ENCODE data around the gene LCE1E. TPM values are rescaled to one million over a fixed set of nuclear protein-coding genes. Genes with fewer than 3 reads are reported as not detected.

Gene LCE1E
- total RNA-seq, 4 donors from 2014 or later, result 5.5 to 71.0 (median 29.6) TPM

DNA sequence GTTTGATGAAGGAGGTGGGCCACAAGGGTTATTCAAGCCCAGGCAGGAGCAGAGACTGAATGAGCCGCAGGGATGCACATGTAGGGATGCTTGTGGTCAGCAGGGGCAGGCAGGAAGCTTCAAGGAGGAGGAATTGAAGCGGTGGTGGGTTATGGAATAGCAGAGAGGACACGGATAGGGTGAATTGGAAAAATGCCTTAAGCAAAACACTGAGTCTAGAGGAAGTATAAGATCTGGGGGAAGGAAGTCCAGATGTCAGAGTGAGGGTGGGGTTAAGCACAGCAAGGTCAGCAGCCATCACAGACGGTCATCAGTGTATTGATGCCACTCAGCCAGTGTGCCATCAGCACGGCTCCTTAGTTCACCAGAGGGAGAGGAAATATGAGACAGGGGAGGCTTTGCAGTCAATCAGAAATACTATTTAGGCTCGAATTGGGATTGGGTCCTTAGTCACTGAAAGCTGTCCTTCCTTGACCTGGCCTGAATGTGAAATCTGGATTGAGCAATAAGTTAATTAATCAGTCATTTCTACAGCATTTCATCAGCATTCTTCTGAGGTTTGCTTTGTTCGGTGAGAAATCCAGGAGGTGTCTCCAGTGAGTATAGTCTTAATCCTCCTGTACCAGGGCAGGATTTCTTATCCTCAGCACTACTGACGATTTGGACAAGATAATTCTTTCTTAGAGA lies 17.1 kb upstream of the LCE1E start:
- TF ChIP-seq POLR2A (IDR thresholded peaks at IDR 0.05), result no peak
- no peak for TF ChIP-seq POLR2AphosphoS5 (IDR thresholded peaks at IDR 0.05)
- TF ChIP-seq EP300 (IDR thresholded peaks at IDR 0.05), result no peak
- TF ChIP-seq, protein P1, sequence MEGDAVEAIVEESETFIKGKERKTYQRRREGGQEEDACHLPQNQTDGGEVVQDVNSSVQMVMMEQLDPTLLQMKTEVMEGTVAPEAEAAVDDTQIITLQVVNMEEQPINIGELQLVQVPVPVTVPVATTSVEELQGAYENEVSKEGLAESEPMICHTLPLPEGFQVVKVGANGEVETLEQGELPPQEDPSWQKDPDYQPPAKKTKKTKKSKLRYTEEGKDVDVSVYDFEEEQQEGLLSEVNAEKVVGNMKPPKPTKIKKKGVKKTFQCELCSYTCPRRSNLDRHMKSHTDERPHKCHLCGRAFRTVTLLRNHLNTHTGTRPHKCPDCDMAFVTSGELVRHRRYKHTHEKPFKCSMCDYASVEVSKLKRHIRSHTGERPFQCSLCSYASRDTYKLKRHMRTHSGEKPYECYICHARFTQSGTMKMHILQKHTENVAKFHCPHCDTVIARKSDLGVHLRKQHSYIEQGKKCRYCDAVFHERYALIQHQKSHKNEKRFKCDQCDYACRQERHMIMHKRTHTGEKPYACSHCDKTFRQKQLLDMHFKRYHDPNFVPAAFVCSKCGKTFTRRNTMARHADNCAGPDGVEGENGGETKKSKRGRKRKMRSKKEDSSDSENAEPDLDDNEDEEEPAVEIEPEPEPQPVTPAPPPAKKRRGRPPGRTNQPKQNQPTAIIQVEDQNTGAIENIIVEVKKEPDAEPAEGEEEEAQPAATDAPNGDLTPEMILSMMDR (IDR thresholded peaks at IDR 0.05), result no peak
- 53% methylated on average over 8 of the region's 8 CpGs for WGBS
- H3K27me3 ChIP-seq, result no peaks in the 10 kb centered on the region
- no peaks in the 10 kb centered on the region for H3K36me3 ChIP-seq
- no peak overlapping the region for H3K4me3 ChIP-seq
- H3K9me3 ChIP-seq, result no peaks in the 10 kb centered on the region
- DNase-seq (ENCODE audit: low spot score in 2 of 2), result no peak
- no peak overlapping the region for H3K27ac ChIP-seq
- peaks cover 3% of the 10 kb centered on the region for H3K4me1 ChIP-seq

DNA sequence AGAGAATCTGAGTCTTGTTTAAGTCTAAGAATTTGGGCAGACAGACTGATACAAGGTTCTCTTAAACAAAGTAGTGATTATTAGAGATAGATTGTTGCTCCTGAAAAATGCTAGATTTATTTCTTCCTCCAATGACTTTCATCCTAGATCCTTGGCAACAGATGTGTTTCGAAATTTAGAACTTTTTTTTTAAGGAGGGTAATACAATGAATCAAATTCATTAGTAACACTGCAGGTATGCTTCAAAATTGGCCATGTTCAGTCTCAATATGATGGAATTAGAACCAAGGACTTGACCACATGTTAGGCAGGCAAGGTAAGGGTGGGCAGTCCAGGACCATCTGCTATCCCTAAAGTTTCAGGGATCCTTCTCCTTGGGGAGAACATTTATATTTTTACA lies 15.6 kb upstream of the LCE1E start:
- no peaks in the 10 kb centered on the region for H3K36me3 ChIP-seq
- no peak for TF ChIP-seq EP300 (IDR thresholded peaks at IDR 0.05)
- no peak for TF ChIP-seq POLR2AphosphoS5 (IDR thresholded peaks at IDR 0.05)
- TF ChIP-seq POLR2A (IDR thresholded peaks at IDR 0.05), result no peak
- TF ChIP-seq, protein P1 (IDR thresholded peaks at IDR 0.05), result no peak
- 61% methylated on average over 1 of the region's 1 CpG for WGBS

DNA sequence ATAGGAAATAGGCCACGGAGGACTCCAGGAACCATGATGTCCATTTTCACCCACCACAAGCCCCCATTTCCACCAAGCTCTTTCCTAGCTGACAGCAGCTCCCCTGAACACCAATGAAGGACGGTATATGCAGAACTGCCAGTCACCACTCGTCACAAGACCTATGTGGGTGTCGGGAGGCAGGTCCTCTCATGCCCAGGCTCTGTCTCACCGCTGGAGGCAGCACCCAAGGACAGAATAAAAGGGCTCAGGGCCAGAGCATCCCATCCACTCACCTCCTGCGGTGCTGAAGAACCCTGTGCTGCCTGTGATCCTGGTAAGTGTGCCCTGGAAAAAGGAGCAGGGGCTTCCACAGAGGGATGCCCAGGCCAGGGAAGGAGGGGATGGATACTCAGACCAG lies 11.2 kb upstream of the LCE1E start, which contains the start of gene LCE1F:
TSS of gene LCE1F (plus strand) at position 266 of the 400 bp plus-strand sequence. CDS start 1,232 bp downstream, outside the sequence.
- Histone ChIP-seq H3K4me1 (no peaks in the 10 kb centered on the region), H3K27me3 (no peaks in the 10 kb centered on the region), H3K36me3 (no peaks in the 10 kb centered on the region), H3K4me3 (no peak within 1 kb of the TSS), H3K9me3 (no peaks in the 10 kb centered on the region), H3K27ac (no peak within 1 kb of the TSS)
- no peak for DNase-seq (ENCODE audit: low spot score in 2 of 2)
- 62% methylated on average over 6 of the region's 6 CpGs for WGBS
- TF ChIP-seq, protein P1 (IDR thresholded peaks at IDR 0.05), result no peak

More for the DNA sequence above, 15.6 kb upstream of the LCE1E start:
- Histone ChIP-seq H3K4me1 (peaks cover 3% of the 10 kb centered on the region), H3K27ac (no peak overlapping the region), H3K4me3 (no peak overlapping the region), H3K27me3 (no peaks in the 10 kb centered on the region), H3K9me3 (no peaks in the 10 kb centered on the region)
- no peak for DNase-seq (ENCODE audit: low spot score in 2 of 2)

DNA sequence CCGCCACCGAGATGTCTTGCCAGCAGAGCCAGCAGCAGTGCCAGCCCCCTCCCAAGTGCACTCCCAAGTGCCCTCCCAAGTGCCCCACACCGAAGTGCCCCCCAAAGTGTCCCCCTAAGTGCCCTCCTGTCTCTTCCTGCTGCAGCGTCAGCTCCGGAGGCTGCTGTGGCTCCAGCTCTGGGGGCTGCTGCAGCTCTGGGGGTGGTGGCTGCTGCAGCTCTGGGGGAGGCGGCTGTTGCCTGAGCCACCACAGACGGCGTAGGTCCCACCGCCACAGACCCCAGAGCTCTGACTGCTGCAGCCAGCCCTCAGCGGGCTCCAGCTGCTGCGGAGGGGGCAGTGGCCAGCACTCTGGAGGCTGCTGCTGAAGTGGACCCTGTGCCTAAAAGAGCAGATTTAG lies 9.7 kb upstream of the LCE1E start:
- Histone ChIP-seq H3K27ac (no peak overlapping the region), H3K27me3 (no peaks in the 10 kb centered on the region), H3K4me3 (no peak overlapping the region), H3K4me1 (no peaks in the 10 kb centered on the region), H3K9me3 (no peaks in the 10 kb centered on the region), H3K36me3 (no peaks in the 10 kb centered on the region)
- WGBS, result 83% methylated on average over 10 of the region's 11 CpGs
- TF ChIP-seq EP300 (IDR thresholded peaks at IDR 0.05), result no peak
- TF ChIP-seq POLR2AphosphoS5 (IDR thresholded peaks at IDR 0.05), result no peak
- TF ChIP-seq, protein P1 (IDR thresholded peaks at IDR 0.05), result no peak
- no peak for TF ChIP-seq POLR2A (IDR thresholded peaks at IDR 0.05)
- no peak for DNase-seq (ENCODE audit: low spot score in 2 of 2)

DNA sequence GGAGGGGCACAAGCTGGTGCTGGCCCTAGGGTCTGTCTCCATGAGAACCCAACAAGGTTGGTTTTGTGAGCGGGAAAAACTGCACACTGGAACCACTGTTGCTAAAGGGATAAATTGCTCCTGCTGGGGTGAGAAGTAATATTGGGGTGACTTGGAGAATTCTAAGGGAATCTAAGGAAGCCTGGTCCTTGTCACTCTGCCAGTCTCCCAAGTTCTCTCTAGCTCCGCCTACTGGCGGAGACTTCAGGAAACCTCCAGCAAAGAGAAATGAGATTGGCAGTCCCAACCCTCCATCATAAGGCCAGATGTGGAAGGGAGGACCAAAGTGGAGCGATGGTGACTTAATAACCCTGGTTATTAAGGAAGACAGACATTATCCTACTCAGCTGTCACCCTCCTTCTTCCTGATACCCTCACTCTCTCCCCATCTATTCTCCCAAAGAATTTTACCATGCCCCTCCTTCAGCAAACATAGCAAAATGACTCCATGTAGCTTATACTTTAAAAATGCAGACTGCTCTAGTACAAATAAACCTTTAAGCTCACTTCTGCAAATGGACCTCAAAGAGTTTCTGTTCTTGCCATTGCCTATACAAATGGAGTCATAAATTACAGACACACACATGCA lies 8.4 kb upstream of the LCE1E start:
- H3K4me3 ChIP-seq, result no peak overlapping the region
- no peak overlapping the region for H3K27ac ChIP-seq
- DNase-seq (ENCODE audit: low spot score in 2 of 2), result no peak
- TF ChIP-seq EP300 (IDR thresholded peaks at IDR 0.05) (no peak), POLR2A (IDR thresholded peaks at IDR 0.05) (no peak)
- TF ChIP-seq, protein P1 (IDR thresholded peaks at IDR 0.05), result no peak
- H3K4me1 ChIP-seq, result no peaks in the 10 kb centered on the region
- 56% methylated on average over 4 of the region's 4 CpGs for whole genome bisulfite sequencing
- no peaks in the 10 kb centered on the region for H3K27me3 ChIP-seq
- H3K36me3 ChIP-seq, result no peaks in the 10 kb centered on the region
- no peaks in the 10 kb centered on the region for H3K9me3 ChIP-seq
